HTR-8/SVneo (cell line): ENCODE measurements around the gene KCNJ6.
"Not testable (repeated sequence)": the region's sequence is repeated elsewhere in the genome, so short reads cannot be mapped to it uniquely, and the experiment has no call there.

ENCODE experiments used
- DNase-seq: peaks from one replicate; pipeline ENCODE4 v3.0.0; 2011; ENCODE audit warnings: low spot score, mixed read lengths; ENCODE audit not compliant: insufficient read length
- FAIRE-seq: peaks from 2 replicates; lab custom pipeline; 2011; peaks lifted over from hg19 to GRCh38; lab: Jason Lieb, UNC

Gene KCNJ6

GRCh38 chr21:37660709-37661108 lies 255.5 kb downstream of the KCNJ6 start:
- FAIRE-seq: no peak
- DNase-seq: no peak

GRCh38 chr21:37659874-37660273 lies 256.4 kb downstream of the KCNJ6 start:
- no peak for DNase-seq
- FAIRE-seq: no peak

GRCh38 chr21:37658817-37659458 lies 257.3 kb downstream of the KCNJ6 start:
- peak; percentile 52 for DNase-seq
- peak; percentile 74 for FAIRE-seq

GRCh38 chr21:37658121-37658816 lies 258.0 kb downstream of the KCNJ6 start:
- FAIRE-seq (no peak), DNase-seq (no peak)

GRCh38 chr21:37656899-37657298 lies 259.4 kb downstream of the KCNJ6 start:
- DNase-seq (no peak), FAIRE-seq (no peak)

- DNase-seq (no peak), FAIRE-seq (no peak)
Observed at GRCh38 chr21:37655611-37656300, 260.5 kb downstream of the KCNJ6 start.

GRCh38 chr21:37654596-37654995 lies 261.7 kb downstream of the KCNJ6 start:
- DNase-seq (no peak), FAIRE-seq (no peak)

GRCh38 chr21:37653201-37653600 lies 263.1 kb downstream of the KCNJ6 start:
- DNase-seq: no peak
- FAIRE-seq: no peak

- DNase-seq (no peak), FAIRE-seq (no peak)
Observed at GRCh38 chr21:37647781-37648180, 268.5 kb downstream of the KCNJ6 start.

GRCh38 chr21:37646761-37647160 lies 269.5 kb downstream of the KCNJ6 start:
- FAIRE-seq, DNase-seq: not testable (repeated sequence)

- DNase-seq: no peak
- FAIRE-seq: no peak
Observed at GRCh38 chr21:37645848-37646247, 270.4 kb downstream of the KCNJ6 start.

- DNase-seq: no peak
Observed at GRCh38 chr21:37644636-37645035, 271.6 kb downstream of the KCNJ6 start.

GRCh38 chr21:37643862-37644261 lies 272.4 kb downstream of the KCNJ6 start:
- not testable (repeated sequence) for DNase-seq, FAIRE-seq

More at GRCh38 chr21:37644636-37645035, 271.6 kb downstream of the KCNJ6 start:
- FAIRE-seq: no peak

- FAIRE-seq (no peak), DNase-seq (no peak)
Observed at GRCh38 chr21:37642493-37642892, 273.8 kb downstream of the KCNJ6 start.

GRCh38 chr21:37639756-37640155 lies 276.5 kb downstream of the KCNJ6 start:
- no peak for FAIRE-seq
- no peak for DNase-seq

- DNase-seq: peak; percentile 55
- FAIRE-seq: peak; percentile 65
Observed at GRCh38 chr21:37636152-37636860, 280.0 kb downstream of the KCNJ6 start.

GRCh38 chr21:37631319-37632117 lies 284.7 kb downstream of the KCNJ6 start:
- FAIRE-seq: no peak

GRCh38 chr21:37630872-37631271 lies 285.4 kb downstream of the KCNJ6 start:
- DNase-seq (no peak), FAIRE-seq (no peak)

More at GRCh38 chr21:37631319-37632117, 284.7 kb downstream of the KCNJ6 start:
- no peak for DNase-seq

- FAIRE-seq (no peak), DNase-seq (no peak)
Observed at GRCh38 chr21:37628362-37628761, 287.9 kb downstream of the KCNJ6 start.

- FAIRE-seq (no peak), DNase-seq (no peak)
Observed at GRCh38 chr21:37627561-37627960, 288.7 kb downstream of the KCNJ6 start.
